AG04450 (cell line): ENCODE measurements around the gene AP1B1. TPM values are rescaled to one million over a fixed set of nuclear protein-coding genes. Genes with fewer than 3 reads are reported as not detected.

Experiments
- CTCF ChIA-PET: fragments of 300-600, 350-600 bp; formaldehyde crosslinking; extraction: SDS; loops from one replicate; lab custom pipeline; 2022; ENCODE audit warnings: antibody characterized with exemption, inconsistent platforms; lab: Charles Lee
- POLR2A ChIA-PET: fragments of 350-600 bp; formaldehyde crosslinking; extraction: SDS; loops from one replicate; lab custom pipeline; 2021; ENCODE audit warnings: antibody characterized with exemption, inconsistent platforms; lab: Yijun Ruan, JAX
- DNase-seq: peaks from one replicate; pipeline ENCODE4 v3.0.0-alpha.2; 2011; ENCODE audit warnings: low read depth, low spot score
- H3K27ac ChIP-seq: one replicate; pipeline ENCODE4 v1.5.1; 2012; ENCODE audit warnings: low read depth, low read length, control low read depth
- H3K27me3 ChIP-seq: one replicate; pipeline ENCODE4 v1.6.0; 2012; ENCODE audit warnings: low read length; ENCODE audit not compliant: control insufficient read depth, insufficient read depth
- H3K4me3 ChIP-seq: 2 replicates; pipeline ENCODE4 v1.5.1; 2011; ENCODE audit warnings: mild to moderate bottlenecking, low read depth, low read length, control low read depth
- H3K9me3 ChIP-seq: 2 replicates; pipeline ENCODE4 v1.5.1; 2012; ENCODE audit warnings: low read length; ENCODE audit not compliant: control insufficient read depth, insufficient read depth
- polyA plus RNA-seq: library from polyadenylated mRNA; depleted of rRNA; stranded (reverse); fragments of >200 nt; gene quantifications from 2 replicates; pipeline ENCODE4 v1.2.3, GENCODE V29; 2011
- TF ChIP-seq, protein P1 (sequence below): IDR thresholded peaks from 2 replicates; pipeline ENCODE4 v1.5.1; 2011; ENCODE audit warnings: low read depth, low read length, control low read depth, inconsistent platforms

Gene AP1B1
- polyA plus RNA-seq, 1 experiment = 54.1 TPM

DNA sequence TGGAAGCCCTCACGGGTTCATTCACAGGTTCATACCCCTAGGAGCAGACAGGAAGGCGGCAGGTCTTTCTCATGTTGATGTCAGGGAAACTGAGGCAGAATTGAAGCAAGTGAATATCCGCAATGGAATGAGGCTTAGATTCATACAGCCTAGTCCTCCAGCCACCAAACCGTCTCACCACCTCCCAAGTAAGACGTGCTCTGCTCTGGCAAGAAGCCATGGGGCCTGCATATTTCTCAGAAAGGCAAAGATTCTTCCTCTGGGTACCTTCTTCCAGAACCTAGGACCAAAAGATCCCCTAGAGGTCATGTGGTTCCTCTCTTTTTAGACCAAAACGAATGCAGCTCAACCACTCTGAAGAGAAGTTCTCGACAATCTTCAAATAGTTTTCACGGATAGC lies 1.7 kb downstream of the AP1B1 start:
- TF ChIP-seq, protein P1, sequence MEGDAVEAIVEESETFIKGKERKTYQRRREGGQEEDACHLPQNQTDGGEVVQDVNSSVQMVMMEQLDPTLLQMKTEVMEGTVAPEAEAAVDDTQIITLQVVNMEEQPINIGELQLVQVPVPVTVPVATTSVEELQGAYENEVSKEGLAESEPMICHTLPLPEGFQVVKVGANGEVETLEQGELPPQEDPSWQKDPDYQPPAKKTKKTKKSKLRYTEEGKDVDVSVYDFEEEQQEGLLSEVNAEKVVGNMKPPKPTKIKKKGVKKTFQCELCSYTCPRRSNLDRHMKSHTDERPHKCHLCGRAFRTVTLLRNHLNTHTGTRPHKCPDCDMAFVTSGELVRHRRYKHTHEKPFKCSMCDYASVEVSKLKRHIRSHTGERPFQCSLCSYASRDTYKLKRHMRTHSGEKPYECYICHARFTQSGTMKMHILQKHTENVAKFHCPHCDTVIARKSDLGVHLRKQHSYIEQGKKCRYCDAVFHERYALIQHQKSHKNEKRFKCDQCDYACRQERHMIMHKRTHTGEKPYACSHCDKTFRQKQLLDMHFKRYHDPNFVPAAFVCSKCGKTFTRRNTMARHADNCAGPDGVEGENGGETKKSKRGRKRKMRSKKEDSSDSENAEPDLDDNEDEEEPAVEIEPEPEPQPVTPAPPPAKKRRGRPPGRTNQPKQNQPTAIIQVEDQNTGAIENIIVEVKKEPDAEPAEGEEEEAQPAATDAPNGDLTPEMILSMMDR = no peak
- no peak for DNase-seq
- ChIA-PET CTCF (no interaction called here), POLR2A (no interaction called here)
- no peak overlapping the region for H3K27ac ChIP-seq
- no peak overlapping the region for H3K4me3 ChIP-seq
- H3K27me3 ChIP-seq = no peaks in the 10 kb centered on the region
- H3K9me3 ChIP-seq = no peaks in the 10 kb centered on the region; the same call in 1 of the 2 replicates

DNA sequence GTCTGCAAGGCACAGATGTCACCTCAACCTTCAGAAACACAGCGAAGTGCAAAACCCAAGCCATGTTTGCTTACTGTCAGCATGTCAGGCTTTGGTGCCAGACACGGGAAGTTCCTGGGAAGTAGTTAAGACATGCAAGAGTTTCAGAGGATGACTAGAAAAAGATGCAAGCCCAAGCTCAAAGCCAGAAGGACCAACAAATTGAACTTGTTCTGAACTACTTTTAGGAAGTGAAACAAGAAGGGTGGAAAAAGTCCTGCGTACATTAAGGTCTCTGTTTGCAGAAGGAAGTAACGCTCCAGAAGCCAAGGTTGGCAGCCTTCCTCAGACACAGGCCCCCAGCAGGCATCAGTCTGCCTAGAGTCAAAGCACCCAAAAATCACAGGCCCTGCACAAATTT lies 2.6 kb downstream of the AP1B1 start:
- no peak for DNase-seq
- POLR2A ChIA-PET = no interaction called here
- H3K9me3 ChIP-seq = no peaks in the 10 kb centered on the region; the same call in 1 of the 2 replicates
- H3K27me3 ChIP-seq = no peaks in the 10 kb centered on the region
- CTCF ChIA-PET = no interaction called here
- TF ChIP-seq, protein P1 = no peak
- no peak overlapping the region for H3K27ac ChIP-seq
- H3K4me3 ChIP-seq = no peak overlapping the region

DNA sequence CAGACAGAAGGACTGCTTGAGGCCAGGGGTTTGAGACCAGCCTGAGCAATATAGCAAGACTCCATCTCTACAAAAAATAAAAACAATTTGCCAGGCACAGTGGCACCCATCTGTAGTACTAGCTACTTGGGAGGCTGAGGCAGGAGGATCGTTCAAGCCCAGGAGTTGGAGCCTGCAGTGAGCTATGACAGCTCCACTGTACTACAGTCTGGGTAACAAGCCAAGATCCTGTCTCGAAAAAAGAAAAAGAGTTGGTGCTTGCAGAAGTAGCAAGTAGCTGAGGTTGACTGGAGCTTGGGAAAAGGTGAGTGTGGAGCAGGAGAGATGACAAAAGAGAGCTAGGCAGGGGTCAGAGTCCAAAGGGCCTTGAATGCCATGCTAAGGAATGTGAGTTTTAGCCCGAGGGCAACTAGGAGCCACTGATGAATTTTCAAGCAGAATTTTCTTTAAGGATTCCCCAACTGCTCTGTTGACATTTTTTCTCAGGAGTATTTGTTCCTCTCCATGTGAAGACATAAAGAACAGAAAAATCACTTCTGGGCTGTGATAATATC lies 3.1 kb downstream of the AP1B1 start:
- Histone ChIP-seq H3K27me3 (no peaks in the 10 kb centered on the region), H3K4me3 (no peak overlapping the region), H3K9me3 (no peaks in the 10 kb centered on the region; the same call in 1 of the 2 replicates), H3K27ac (no peak overlapping the region)
- ChIA-PET POLR2A (interaction anchor here (0.6 kb wide), 1 partner anchor 10 kb away, joined by 3 read pairs; no protein-coding TSS in a partner anchor), CTCF (no interaction called here)
- TF ChIP-seq, protein P1 = no peak
- DNase-seq = no peak

DNA sequence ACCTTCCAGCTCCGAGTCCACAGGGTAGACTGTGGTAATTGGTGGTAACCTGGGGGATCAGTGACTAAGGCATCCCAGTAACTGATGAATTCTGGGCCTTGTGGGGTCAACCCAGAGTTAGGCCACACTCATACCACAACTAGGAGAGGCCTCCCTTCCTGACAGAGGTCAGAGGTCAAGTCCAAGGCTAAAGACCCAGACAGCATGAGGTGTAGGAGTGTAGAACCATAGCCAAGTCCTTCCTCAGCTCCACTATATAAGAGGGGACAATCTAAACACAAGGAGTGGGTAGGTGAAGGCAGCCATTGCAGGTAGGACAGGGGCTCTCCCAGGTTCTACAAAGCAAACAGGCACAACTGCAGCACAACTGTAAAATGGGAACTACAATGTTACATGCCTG lies 4.6 kb downstream of the AP1B1 start:
- no peak for DNase-seq
- Histone ChIP-seq H3K4me3 (no peak overlapping the region), H3K27ac (no peak overlapping the region), H3K27me3 (no peaks in the 10 kb centered on the region), H3K9me3 (no peaks in the 10 kb centered on the region; the same call in 1 of the 2 replicates)
- CTCF ChIA-PET = no interaction called here
- TF ChIP-seq, protein P1 = no peak
- POLR2A ChIA-PET = no interaction called here

DNA sequence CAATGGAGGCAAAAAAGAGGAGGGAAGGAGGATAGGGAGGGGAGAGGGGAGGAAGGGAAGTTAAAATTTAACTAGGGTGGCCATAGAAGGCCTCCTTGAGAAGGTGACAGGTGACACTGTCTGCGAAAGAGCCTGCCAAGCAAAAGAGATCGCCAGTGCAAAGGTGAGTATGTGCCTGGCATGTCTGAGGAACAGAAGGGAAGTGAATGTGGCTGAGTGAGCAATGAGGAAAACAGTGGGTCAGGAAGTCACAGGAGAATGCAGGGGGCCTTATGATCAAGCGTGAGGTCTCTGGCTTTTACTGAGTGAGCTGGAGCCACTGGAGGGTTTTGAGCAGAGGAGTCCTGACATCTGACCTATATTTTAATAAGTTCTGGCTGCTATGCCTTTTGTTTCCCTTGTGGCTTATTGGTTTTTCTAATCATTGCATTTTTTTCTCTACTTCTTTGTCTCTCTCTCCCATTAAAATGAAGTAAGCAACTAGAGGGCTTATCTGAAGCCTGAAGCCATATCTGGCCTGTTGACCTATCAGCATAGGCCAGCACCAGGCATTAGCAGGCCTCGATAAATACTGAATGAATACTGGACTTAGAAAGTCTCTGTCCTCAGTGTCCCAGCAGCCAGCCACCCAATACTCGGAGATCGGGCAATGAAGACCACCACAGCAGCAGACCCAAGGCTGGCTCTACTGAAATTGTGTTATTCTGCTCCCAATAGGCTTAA lies 5.6 kb downstream of the AP1B1 start:
- TF ChIP-seq, protein P1 = no peak
- no peaks in the 10 kb centered on the region for H3K9me3 ChIP-seq
- H3K27me3 ChIP-seq = no peaks in the 10 kb centered on the region
- CTCF ChIA-PET = no interaction called here
- POLR2A ChIA-PET = interaction anchor here (0.7 kb wide), 1 partner anchor 115 kb away, joined by 3 read pairs; no protein-coding TSS in a partner anchor
- H3K27ac ChIP-seq = no peak overlapping the region
- no peak overlapping the region for H3K4me3 ChIP-seq
- DNase-seq = no peak
